ACC112 (cell line): Measurements from ENCODE around the gene SMYD2.

ENCODE experiments used
- H2AFZ ChIP-seq: fragments of 200-600 bp; sonication (generic); one replicate; pipeline ENCODE4 v1.6.0; 2017; ENCODE audit warnings: antibody characterized with exemption, low read length; ENCODE audit not compliant: unreplicated experiment
- H3K27ac ChIP-seq: fragments of 200-600 bp; sonication (generic); 2 replicates; pipeline ENCODE4 v1.5.1; 2014; ENCODE audit warnings: low read depth, mild to moderate bottlenecking, antibody characterized with exemption, low read length, moderate library complexity
- H3K27me3 ChIP-seq: fragments of 200-600 bp; sonication (generic); 2 replicates; pipeline ENCODE4 v1.6.1; 2014; ENCODE audit warnings: mild to moderate bottlenecking, antibody characterized with exemption, low read length, moderate library complexity, mixed read lengths; ENCODE audit not compliant: insufficient read depth
- H3K36me3 ChIP-seq: fragments of 200-600 bp; sonication (generic); 2 replicates; pipeline ENCODE4 v1.6.1; 2016; ENCODE audit warnings: mild to moderate bottlenecking, antibody characterized with exemption, low read length, moderate library complexity, mixed read lengths; ENCODE audit not compliant: insufficient read depth
- H3K4me1 ChIP-seq: fragments of 200-600 bp; sonication (generic); one replicate; pipeline ENCODE4 v1.6.1; 2016; ENCODE audit warnings: low read length, mixed read lengths; ENCODE audit not compliant: insufficient read depth, unreplicated experiment, control insufficient read depth
- H3K4me3 ChIP-seq: fragments of 200-600 bp; sonication (generic); 2 replicates; pipeline ENCODE4 v1.5.1; 2014; ENCODE audit warnings: mild to moderate bottlenecking, low read depth, low read length
- H3K79me2 ChIP-seq: fragments of 200-600 bp; sonication (generic); one replicate; pipeline ENCODE4 v1.6.0; 2016; ENCODE audit warnings: low read length; ENCODE audit not compliant: control insufficient read depth, unreplicated experiment, insufficient read depth

SMYD2 gene

DNA sequence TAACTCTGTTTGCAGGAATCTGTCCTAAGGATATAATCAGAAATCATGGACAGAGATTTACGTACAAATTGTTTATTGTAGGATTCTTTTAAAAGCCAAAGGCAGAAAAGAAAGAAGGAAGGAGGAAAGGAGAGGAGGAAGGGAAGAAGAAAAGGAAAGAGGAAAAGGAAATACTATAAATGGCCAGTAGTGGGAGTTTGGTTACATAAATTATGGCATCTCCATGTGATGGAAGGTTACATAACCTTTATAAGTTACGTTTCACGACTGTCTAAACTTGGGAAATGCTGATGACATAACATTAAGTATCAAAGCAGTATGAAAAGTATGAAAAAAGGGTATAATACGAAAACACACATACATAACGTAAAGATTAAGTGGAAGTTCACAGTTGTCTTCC lies 39.0 kb downstream of the SMYD2 start:
- Histone ChIP-seq H2AFZ (no peak overlapping the region), H3K4me3 (no peak overlapping the region), H3K27ac (no peak overlapping the region), H3K79me2 (peaks cover 3% of the 10 kb centered on the region), H3K27me3 (no peaks in the 10 kb centered on the region), H3K36me3 (peaks cover 16% of the 10 kb centered on the region; the same call in 1 of the 2 replicates), H3K4me1 (peaks cover 34% of the 10 kb centered on the region)

DNA sequence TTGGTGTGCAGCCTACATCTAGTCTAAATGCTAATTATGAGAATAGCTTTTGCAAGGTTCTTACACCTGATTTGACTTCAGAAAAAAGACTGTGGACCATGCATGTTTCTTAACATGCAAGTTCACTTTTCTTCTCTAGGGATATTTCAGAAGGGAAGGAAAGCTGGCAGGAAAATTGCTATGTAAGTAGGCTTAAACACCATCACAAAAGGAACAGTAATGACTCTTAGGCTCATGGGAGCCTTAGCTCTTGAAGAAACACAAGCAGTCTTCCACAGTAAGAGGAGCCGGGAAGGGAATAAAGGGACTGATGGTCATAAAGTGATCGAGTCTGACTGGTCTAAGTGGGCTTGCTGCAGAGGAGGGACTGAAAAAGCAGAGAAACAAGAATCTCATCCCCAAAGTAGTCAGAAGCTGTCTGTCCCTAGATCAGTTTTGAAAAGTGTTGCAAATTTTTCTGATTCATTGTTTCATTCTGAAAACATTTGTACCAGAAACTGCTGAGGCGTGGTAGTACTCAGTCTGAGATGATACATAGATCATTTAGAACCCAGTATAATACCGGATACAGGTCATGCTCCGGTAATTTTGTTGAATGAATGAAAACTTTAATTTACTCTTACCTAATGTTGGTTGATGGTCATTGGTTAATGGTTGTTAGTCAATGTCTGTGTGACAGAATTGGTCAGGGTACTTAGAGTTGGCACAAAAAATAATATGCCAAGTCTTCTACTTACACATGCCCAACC lies 40.9 kb downstream of the SMYD2 start:
- Histone ChIP-seq H3K27me3 (no peaks in the 10 kb centered on the region), H3K27ac (no peak overlapping the region), H3K4me1 (peaks cover 30% of the 10 kb centered on the region), H3K4me3 (no peak overlapping the region), H3K36me3 (peaks cover 13% of the 10 kb centered on the region; the same call in 1 of the 2 replicates), H3K79me2 (peaks cover 3% of the 10 kb centered on the region), H2AFZ (no peak overlapping the region)

DNA sequence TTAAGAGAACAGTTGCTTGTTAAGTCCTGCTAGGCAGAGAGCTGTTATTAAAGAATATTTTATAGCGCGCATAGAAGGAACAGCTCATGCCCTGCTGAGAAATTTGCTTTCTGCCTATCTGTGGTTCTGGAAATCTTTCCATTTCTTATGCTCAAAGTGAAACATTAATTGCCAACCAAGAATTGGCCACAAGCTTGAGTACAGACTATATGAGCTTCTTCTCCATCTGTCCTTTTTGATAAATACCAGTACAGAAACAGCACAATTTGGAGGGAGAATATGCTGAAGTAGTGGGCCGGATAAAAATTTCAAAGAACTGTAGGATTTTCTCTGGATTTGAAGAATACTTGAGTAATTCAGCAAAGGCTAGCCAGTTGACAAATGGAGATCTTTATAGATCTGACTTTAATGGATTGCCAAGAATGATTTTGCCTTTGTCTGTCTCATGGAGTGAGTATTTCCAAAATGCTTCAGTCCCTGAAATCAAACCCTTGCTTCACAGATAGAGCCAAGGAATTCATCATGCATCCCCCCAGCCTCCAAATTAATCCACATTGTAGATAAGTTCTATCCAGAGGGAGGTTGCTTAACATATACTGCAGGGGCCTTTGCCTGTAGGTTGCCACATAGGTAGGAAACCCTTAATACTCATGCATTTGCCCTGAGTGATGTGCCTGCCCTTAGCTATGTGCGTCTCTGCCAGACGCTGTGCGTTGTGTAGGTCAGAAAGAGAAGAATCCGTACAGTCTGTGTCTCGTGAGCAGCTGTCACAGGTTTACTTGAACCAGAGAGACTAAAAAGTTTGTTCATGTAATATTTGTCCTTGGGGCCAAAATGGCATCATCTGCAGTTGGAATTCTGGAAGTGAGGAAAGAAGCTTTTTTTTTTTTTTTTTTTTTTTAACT lies 44.2 kb downstream of the SMYD2 start:
- Histone ChIP-seq H3K36me3 (peaks cover under 1% of the 10 kb centered on the region; the same call in 1 of the 2 replicates), H3K27me3 (no peaks in the 10 kb centered on the region), H3K27ac (no peak overlapping the region), H3K4me3 (no peak overlapping the region), H3K4me1 (peaks cover 12% of the 10 kb centered on the region), H3K79me2 (no peaks in the 10 kb centered on the region), H2AFZ (no peak overlapping the region)

DNA sequence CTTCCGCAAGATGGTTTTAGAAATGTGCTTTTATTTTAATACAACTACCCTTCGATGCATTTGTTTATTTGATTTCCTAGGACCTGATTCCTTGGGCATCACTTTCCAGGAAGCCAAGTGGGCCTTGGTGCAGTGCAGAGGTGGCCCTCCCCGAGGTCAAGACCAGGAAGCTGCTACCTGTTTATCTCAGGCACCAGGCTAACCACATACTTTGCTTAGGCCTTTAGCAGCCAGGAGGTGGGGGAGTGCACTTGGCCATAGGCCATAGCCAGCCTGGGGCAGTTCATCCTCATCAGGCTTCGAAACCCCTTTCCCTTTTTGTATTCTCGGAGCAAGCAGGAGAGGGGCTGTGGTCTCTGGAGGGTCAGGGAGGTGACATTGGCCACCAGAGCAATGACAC lies 45.4 kb downstream of the SMYD2 start:
- no peaks in the 10 kb centered on the region for H3K79me2 ChIP-seq
- peaks cover 12% of the 10 kb centered on the region for H3K4me1 ChIP-seq
- H3K4me3 ChIP-seq: no peak overlapping the region
- no peaks in the 10 kb centered on the region for H3K36me3 ChIP-seq
- H3K27me3 ChIP-seq: no peaks in the 10 kb centered on the region
- H2AFZ ChIP-seq: no peak overlapping the region
- H3K27ac ChIP-seq: no peak overlapping the region

DNA sequence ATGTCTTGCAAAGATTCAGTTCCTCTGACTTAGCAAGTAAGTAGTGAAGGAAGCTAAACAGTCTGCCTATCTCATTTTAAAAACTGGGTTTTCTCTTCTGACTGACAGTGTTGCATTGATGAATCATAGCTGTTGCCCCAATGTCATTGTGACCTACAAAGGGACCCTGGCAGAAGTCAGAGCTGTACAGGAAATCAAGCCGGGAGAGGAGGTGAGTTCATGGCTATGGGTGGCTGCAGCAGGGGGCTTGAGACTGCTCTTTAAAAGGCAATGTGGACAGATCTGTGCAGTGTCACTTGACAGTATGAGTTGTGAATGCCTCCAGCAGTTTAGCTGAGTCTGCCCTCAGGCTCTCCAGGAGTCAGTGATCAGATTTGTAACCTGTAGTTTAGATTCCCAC lies 46.6 kb downstream of the SMYD2 start:
- H3K4me3 ChIP-seq: no peak overlapping the region
- no peaks in the 10 kb centered on the region for H3K36me3 ChIP-seq
- H2AFZ ChIP-seq: no peak overlapping the region
- H3K79me2 ChIP-seq: no peaks in the 10 kb centered on the region
- no peak overlapping the region for H3K27ac ChIP-seq
- peaks cover 12% of the 10 kb centered on the region for H3K4me1 ChIP-seq
- H3K27me3 ChIP-seq: no peaks in the 10 kb centered on the region

DNA sequence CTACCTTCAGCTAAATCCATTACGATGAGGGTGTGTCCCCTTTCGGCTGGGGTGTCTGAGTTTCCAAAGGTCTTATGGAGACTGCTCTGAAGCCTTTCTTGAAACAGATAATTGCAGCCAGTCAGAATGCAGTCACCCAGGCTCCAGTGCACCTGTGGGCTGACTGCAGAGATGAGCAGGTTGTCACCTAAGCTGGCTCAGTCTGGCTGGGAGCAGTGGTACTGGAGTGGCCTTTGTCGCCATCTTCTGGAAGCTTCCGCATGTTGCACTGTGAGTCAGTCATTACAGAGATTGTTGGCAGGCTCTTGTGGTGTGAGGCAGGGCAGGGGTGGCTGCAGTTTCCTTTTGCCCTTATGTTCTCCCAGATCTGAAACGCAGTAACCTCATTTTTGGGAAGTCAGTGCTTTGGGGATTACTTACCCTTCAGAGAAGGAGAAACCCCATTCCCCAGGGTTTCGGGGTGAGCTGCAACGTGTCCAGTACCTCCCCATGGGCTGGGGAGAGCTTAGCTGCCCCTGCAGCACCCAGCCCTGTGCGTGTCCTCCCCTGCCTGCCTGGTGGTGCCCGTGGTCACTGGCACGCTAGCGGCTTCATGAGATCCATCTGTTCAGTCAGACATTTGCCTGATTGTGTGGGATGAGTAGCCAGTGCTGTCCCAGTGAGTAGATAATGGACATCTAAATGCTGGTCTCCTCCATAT lies 48.0 kb downstream of the SMYD2 start:
- no peaks in the 10 kb centered on the region for H3K36me3 ChIP-seq
- H3K27ac ChIP-seq: no peak overlapping the region
- no peaks in the 10 kb centered on the region for H3K79me2 ChIP-seq
- H3K4me3 ChIP-seq: no peak overlapping the region
- peaks cover 12% of the 10 kb centered on the region for H3K4me1 ChIP-seq
- H2AFZ ChIP-seq: no peak overlapping the region
- no peaks in the 10 kb centered on the region for H3K27me3 ChIP-seq

DNA sequence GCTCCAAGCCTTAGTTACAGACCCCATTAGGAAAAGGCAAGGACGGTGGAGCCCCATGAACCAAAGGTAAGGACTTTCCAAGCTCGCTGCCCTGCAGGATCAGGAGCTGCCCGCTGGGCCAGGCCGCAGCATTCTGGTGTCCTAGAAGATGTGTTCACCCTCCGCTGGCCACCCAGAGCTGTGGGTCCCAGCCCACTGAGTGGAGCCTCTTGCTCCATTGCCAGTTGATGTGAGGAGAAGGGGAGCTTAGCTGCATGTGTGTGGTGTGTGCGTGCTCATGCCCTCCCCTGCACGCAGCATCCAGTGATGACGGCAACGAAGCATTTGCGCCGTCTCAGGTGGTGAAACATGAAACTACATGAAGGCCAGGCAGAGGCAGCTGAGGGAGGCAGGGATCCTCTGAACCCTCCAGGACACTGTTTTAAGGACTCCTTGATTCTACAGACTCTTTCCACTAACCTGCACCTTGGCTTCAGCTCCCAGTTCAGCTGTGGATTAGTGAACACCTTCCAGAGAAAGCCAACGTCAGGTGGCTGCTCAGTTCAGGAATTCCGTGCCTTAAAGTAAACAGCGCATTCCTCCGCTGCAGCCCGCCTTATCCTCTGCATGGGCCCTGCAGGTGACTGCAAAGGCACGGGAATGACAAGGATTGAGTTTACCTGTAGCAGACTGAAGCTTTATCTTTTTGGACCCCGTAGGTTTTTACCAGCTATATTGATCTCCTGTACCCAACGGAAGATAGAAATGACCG lies 48.7 kb downstream of the SMYD2 start:
- Histone ChIP-seq H3K36me3 (no peaks in the 10 kb centered on the region), H3K27ac (no peak overlapping the region), H3K27me3 (no peaks in the 10 kb centered on the region), H3K4me3 (no peak overlapping the region), H2AFZ (no peak overlapping the region), H3K79me2 (no peaks in the 10 kb centered on the region), H3K4me1 (peaks cover 12% of the 10 kb centered on the region)

DNA sequence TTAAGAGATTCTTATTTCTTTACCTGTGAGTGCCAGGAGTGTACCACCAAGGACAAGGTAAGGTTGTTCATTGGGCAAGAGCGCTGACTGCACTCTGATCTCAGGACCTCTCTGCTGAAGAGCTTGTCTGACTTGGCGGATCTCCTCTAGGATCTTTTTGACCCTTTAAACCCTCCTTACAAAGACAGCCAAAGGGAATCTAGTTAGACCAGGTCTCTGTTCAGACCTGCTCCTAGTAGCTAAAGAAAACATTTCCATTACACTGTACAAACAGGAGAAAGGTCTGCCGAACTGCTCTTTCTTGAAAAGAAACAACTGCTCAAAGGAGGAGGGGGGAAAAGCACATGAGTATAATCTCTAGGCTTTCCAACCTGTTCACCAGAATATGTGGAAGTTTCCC lies 49.3 kb downstream of the SMYD2 start:
- Histone ChIP-seq H3K4me3 (no peak overlapping the region), H2AFZ (no peak overlapping the region), H3K36me3 (no peaks in the 10 kb centered on the region), H3K27ac (no peak overlapping the region), H3K79me2 (no peaks in the 10 kb centered on the region), H3K4me1 (peaks cover 12% of the 10 kb centered on the region), H3K27me3 (no peaks in the 10 kb centered on the region)

DNA sequence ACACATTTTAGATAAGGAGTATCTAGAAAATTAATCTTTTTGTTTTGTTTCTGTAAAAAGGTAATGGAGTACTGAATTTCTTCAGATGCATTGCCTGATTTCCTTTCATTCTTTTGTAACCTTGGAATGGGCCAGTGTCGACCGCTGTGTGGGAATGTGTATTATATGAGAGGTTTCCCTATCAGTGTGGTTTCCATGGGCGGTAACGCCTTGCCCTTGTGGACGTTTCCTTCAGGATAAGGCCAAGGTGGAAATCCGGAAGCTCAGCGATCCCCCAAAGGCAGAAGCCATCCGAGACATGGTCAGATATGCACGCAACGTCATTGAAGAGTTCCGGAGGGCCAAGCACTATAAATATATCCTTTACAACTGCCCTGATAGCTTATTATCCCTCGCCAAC lies 49.8 kb downstream of the SMYD2 start:
- Histone ChIP-seq H2AFZ (no peak overlapping the region), H3K79me2 (no peaks in the 10 kb centered on the region), H3K4me1 (peaks cover 12% of the 10 kb centered on the region), H3K36me3 (no peaks in the 10 kb centered on the region), H3K27ac (no peak overlapping the region), H3K27me3 (no peaks in the 10 kb centered on the region), H3K4me3 (no peak overlapping the region)

DNA sequence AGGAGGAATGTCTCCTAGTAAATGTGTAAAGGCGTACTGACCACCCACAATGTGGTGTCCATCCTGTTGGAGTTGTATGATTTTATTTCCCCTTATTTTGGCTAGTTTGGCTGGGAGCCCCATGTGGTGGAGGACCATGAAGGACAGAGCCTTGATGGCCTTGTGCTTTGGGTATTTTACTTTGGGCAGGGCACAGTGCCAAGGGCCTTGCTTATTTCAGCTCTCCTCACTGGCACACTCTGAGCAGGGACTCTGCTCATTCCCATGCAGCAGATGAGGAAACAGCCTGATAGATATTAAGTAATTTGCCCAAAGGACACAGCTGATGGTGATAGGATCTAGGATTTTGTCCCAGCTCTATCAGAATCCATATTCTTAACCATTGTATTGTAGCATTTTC lies 50.2 kb downstream of the SMYD2 start:
- H2AFZ ChIP-seq: no peak overlapping the region
- no peak overlapping the region for H3K4me3 ChIP-seq
- H3K27me3 ChIP-seq: no peaks in the 10 kb centered on the region
- H3K79me2 ChIP-seq: no peaks in the 10 kb centered on the region
- peaks cover 12% of the 10 kb centered on the region for H3K4me1 ChIP-seq
- no peaks in the 10 kb centered on the region for H3K36me3 ChIP-seq
- no peak overlapping the region for H3K27ac ChIP-seq
